SK-N-SH treated with all-trans-retinoic acid at 6 μM for 48 hours (cell line): ENCODE results near the gene FAM120A.

Experiments used
- ATAC-seq: fragments of 200-7000 bp; cut with Tn5 transposase; 3 replicates; pipeline ENCODE4 v1.9.1; 2020; ENCODE audit warnings: mild to moderate bottlenecking, moderate library complexity
- ARNTL ChIP-seq: fragments of 450-650 bp; formaldehyde crosslinking; IDR thresholded peaks from 2 replicates; pipeline ENCODE4 v1.5.0; 2020; ENCODE audit warnings: low read depth, mild to moderate bottlenecking, moderate library complexity, borderline replicate concordance
- CSDC2 ChIP-seq: fragments of 250-450 bp; sonication (Bioruptor Pico); IDR thresholded peaks from 2 replicates; pipeline ENCODE4 v1.5.0; 2020; ENCODE audit warnings: mild to moderate bottlenecking, moderate library complexity
- ESRRG ChIP-seq: fragments of 250-450 bp; sonication (Bioruptor Pico); IDR thresholded peaks from 2 replicates; pipeline ENCODE4 v1.6.1; 2021; ENCODE audit warnings: mild to moderate bottlenecking
- GLIS3 ChIP-seq: fragments of 250-450 bp; sonication (Bioruptor Pico); IDR thresholded peaks from 2 replicates; pipeline ENCODE4 v1.5.0; 2020; ENCODE audit warnings: mild to moderate bottlenecking, moderate library complexity
- ISL1 ChIP-seq: fragments of 250-450 bp; sonication (Bioruptor Pico); IDR thresholded peaks from 2 replicates; pipeline ENCODE4 v2.1.2; 2022; ENCODE audit warnings: mild to moderate bottlenecking, moderate library complexity
- OSR1 ChIP-seq: fragments of 250-450 bp; sonication (Bioruptor Pico); IDR thresholded peaks from 2 replicates; pipeline ENCODE4 v1.8.0; 2022; ENCODE audit warnings: moderate library complexity, mild to moderate bottlenecking, inconsistent platforms
- PATZ1 ChIP-seq: fragments of 250-450 bp; sonication (Bioruptor Pico); IDR thresholded peaks from 2 replicates; pipeline ENCODE4 v1.8.0; 2020; ENCODE audit warnings: mild to moderate bottlenecking, moderate library complexity, borderline replicate concordance
- POU6F1 ChIP-seq: fragments of 250-450 bp; sonication (Bioruptor Pico); IDR thresholded peaks from 2 replicates; pipeline ENCODE4 v1.8.0; 2021; ENCODE audit warnings: low read depth, mild to moderate bottlenecking, moderate library complexity, borderline replicate concordance
- RARB ChIP-seq: fragments of 250-450 bp; sonication (Bioruptor Pico); IDR thresholded peaks from 2 replicates; pipeline ENCODE4 v1.8.0; 2021; ENCODE audit warnings: mild to moderate bottlenecking, moderate library complexity
- SNAI2 ChIP-seq: fragments of 250-450 bp; sonication (Bioruptor Pico); IDR thresholded peaks from 2 replicates; pipeline ENCODE4 v1.5.0; 2020; ENCODE audit warnings: mild to moderate bottlenecking, moderate library complexity
- TCF4 ChIP-seq: fragments of 250-450 bp; sonication (Bioruptor Pico); IDR thresholded peaks from 2 replicates; pipeline ENCODE4 v1.8.0; 2021; ENCODE audit warnings: mild to moderate bottlenecking, moderate library complexity, borderline replicate concordance
- TOX ChIP-seq: fragments of 250-450 bp; sonication (Bioruptor Pico); IDR thresholded peaks from 2 replicates; pipeline ENCODE4 v1.8.0; 2021; ENCODE audit warnings: mild to moderate bottlenecking, moderate library complexity, borderline replicate concordance
- TSHZ2 ChIP-seq: fragments of 250-450 bp; sonication (Bioruptor Pico); IDR thresholded peaks from 2 replicates; pipeline ENCODE4 v1.5.0; 2020; ENCODE audit warnings: mild to moderate bottlenecking, moderate library complexity
- ZC3H10 ChIP-seq: fragments of 250-450 bp; sonication (Bioruptor Pico); IDR thresholded peaks from 2 replicates; pipeline ENCODE4 v1.5.1; 2021; ENCODE audit warnings: mild to moderate bottlenecking, moderate library complexity
- ZFP3 ChIP-seq: fragments of 250-450 bp; sonication (Bioruptor Pico); IDR thresholded peaks from 2 replicates; pipeline ENCODE4 v1.5.0; 2020; ENCODE audit warnings: mild to moderate bottlenecking, moderate library complexity
- ZFP30 ChIP-seq: fragments of 450-650 bp; formaldehyde crosslinking; IDR thresholded peaks from 2 replicates; pipeline ENCODE4 v1.5.0; 2022; ENCODE audit warnings: mild to moderate bottlenecking, moderate library complexity
- ZNF565 ChIP-seq: fragments of 450-650 bp; formaldehyde crosslinking; conservative IDR thresholded peaks from 2 replicates; pipeline ENCODE4 v1.5.0; 2020; ENCODE audit warnings: low read depth, mild to moderate bottlenecking, moderate library complexity
- ZNF70 ChIP-seq: fragments of 450-650 bp; formaldehyde crosslinking; IDR thresholded peaks from 2 replicates; pipeline ENCODE4 v1.5.0; 2020; ENCODE audit warnings: mild to moderate bottlenecking, moderate library complexity
- ZNF8 ChIP-seq: fragments of 450-650 bp; formaldehyde crosslinking; IDR thresholded peaks from 2 replicates; pipeline ENCODE4 v1.5.0; 2020; ENCODE audit warnings: mild to moderate bottlenecking, moderate library complexity
- TF ChIP-seq, protein P1 (sequence below): fragments of 250-450 bp; sonication (Bioruptor Pico); IDR thresholded peaks from 2 replicates; pipeline ENCODE4 v1.5.1; 2021; ENCODE audit warnings: mild to moderate bottlenecking, moderate library complexity
- TF ChIP-seq, protein P2 (sequence below): fragments of 250-450 bp; sonication (Bioruptor Pico); IDR thresholded peaks from 2 replicates; pipeline ENCODE4 v1.5.1; 2020; ENCODE audit warnings: low read depth, mild to moderate bottlenecking, moderate library complexity

The FAM120A gene

GRCh38 chr9:93457006-93457405, 5.5 kb downstream of the FAM120A start:
- no peak for ATAC-seq
- TF ChIP-seq TSHZ2 (no peak), ZNF8 (CRISPR knock-in tag) (no peak), TCF4 (CRISPR knock-in tag) (no peak), ESRRG (CRISPR knock-in tag) (no peak), POU6F1 (CRISPR knock-in tag) (no peak), RARB (CRISPR knock-in tag) (no peak), ZNF565 (CRISPR knock-in tag) (no peak), ARNTL (CRISPR knock-in tag) (no peak), CSDC2 (CRISPR knock-in tag) (no peak), GLIS3 (CRISPR knock-in tag) (no peak), OSR1 (CRISPR knock-in tag) (no peak), TOX (CRISPR knock-in tag) (no peak), ZNF70 (CRISPR knock-in tag) (no peak), ZC3H10 (CRISPR knock-in tag) (no peak)
- TF ChIP-seq, protein P1, sequence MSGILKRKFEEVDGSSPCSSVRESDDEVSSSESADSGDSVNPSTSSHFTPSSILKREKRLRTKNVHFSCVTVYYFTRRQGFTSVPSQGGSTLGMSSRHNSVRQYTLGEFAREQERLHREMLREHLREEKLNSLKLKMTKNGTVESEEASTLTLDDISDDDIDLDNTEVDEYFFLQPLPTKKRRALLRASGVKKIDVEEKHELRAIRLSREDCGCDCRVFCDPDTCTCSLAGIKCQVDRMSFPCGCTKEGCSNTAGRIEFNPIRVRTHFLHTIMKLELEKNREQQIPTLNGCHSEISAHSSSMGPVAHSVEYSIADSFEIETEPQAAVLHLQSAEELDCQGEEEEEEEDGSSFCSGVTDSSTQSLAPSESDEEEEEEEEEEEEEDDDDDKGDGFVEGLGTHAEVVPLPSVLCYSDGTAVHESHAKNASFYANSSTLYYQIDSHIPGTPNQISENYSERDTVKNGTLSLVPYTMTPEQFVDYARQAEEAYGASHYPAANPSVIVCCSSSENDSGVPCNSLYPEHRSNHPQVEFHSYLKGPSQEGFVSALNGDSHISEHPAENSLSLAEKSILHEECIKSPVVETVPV (CRISPR knock-in tag) = no peak
- TF ChIP-seq, protein P2, sequence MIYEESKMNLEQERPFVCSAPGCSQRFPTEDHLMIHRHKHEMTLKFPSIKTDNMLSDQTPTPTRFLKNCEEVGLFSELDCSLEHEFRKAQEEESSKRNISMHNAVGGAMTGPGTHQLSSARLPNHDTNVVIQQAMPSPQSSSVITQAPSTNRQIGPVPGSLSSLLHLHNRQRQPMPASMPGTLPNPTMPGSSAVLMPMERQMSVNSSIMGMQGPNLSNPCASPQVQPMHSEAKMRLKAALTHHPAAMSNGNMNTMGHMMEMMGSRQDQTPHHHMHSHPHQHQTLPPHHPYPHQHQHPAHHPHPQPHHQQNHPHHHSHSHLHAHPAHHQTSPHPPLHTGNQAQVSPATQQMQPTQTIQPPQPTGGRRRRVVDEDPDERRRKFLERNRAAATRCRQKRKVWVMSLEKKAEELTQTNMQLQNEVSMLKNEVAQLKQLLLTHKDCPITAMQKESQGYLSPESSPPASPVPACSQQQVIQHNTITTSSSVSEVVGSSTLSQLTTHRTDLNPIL = no peak

DNA sequence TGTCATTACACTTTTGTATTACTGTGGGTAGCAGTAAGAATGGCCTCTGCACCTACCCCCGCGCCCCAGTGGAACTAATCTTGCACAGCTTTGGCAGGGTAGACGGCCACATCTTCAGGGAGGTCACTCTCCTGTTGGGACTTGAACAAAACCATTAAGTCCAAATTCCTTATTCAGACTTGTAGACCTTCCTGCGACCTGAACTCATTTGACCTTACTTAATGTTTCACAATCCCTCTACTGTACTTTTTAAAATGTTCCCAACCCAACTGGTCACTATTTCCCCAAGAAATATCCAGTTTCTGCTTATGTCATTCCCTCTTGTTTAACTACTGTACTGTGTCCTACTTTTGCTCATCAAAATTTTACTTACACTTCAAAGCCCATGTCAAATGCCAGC, 7.2 kb downstream of the FAM120A start:
- no peak for ATAC-seq
- TF ChIP-seq TSHZ2 = no peak
- TF ChIP-seq GLIS3 (CRISPR knock-in tag) = no peak

- peak; percentile 25; the same call in 2 of the 3 replicates for ATAC-seq
- TF ChIP-seq RARB (CRISPR knock-in tag) (no peak), PATZ1 (no peak), SNAI2 (CRISPR knock-in tag) (no peak), GLIS3 (CRISPR knock-in tag) (no peak), ZFP30 (CRISPR knock-in tag) (no peak), ISL1 (CRISPR knock-in tag) (no peak), CSDC2 (CRISPR knock-in tag) (no peak), TCF4 (CRISPR knock-in tag) (no peak), ZFP3 (CRISPR knock-in tag) (no peak), TSHZ2 (no peak), ZNF8 (CRISPR knock-in tag) (no peak)
- TF ChIP-seq, protein P1 (CRISPR knock-in tag) = no peak
Measured at GRCh38 chr9:93459432-93459847, 8.0 kb downstream of the FAM120A start.
